22Rv1 (cell line): ENCODE results near the gene GSTM5.

Experiments used
- CTCF ChIP-seq: fragments of 450-650 bp; IDR thresholded peaks from 2 replicates; pipeline ENCODE4 v1.5.1; 2017; ENCODE audit warnings: mild to moderate bottlenecking
- ZFX ChIP-seq: fragments of 450-650 bp; IDR thresholded peaks from 2 replicates; pipeline ENCODE4 v1.6.1; 2017; ENCODE audit warnings: antibody characterized with exemption, borderline replicate concordance

DNA sequence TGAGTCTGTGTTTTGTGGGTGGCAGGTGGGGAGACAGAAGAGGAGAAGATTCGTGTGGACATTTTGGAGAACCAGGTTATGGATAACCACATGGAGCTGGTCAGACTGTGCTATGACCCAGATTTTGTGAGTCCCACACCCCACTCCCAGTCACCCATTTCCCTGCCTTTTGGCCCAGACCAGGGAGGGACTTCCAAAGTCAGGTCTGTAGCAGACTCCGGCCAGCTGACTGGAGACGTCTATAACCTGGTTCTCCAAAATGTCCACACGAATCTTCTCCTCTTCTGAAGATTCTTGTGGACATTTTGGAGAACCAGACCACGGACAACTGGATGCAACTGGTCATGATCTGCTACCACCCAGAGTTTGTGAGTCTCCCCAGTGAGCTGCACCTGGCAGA is 1.6 kb downstream of the GSTM5 start:
- TF ChIP-seq CTCF (no peak), ZFX (no peak)
